Ecto neural progenitor cell (in vitro differentiated cells): ENCODE measurements around the gene NPFFR1.
"Not testable (repeated sequence)": the region's sequence is repeated elsewhere in the genome, so short reads cannot be mapped to it uniquely, and the experiment has no call there.

Source experiments
- DNase-seq: peaks from one replicate; pipeline ENCODE4 v3.0.0-alpha.2; 2018; ENCODE audit warnings: low spot score

The NPFFR1 gene

GRCh38 chr10:70222811-70223447, 60.9 kb downstream of the NPFFR1 start:
- DNase-seq: not testable (repeated sequence)

- no peak for DNase-seq
These were observed 61.4 kb downstream of the NPFFR1 start for GRCh38 chr10:70222340-70222794.

GRCh38 chr10:70221030-70221429, 62.8 kb downstream of the NPFFR1 start:
- no peak for DNase-seq

- DNase-seq: no peak
These were observed 70.9 kb downstream of the NPFFR1 start for GRCh38 chr10:70212879-70213278.

- DNase-seq: no peak
These were observed 71.5 kb downstream of the NPFFR1 start for GRCh38 chr10:70212277-70212676.

GRCh38 chr10:70206762-70207161, 77.0 kb downstream of the NPFFR1 start:
- DNase-seq: no peak

- no peak for DNase-seq
These were observed 82.7 kb downstream of the NPFFR1 start for GRCh38 chr10:70201105-70201504.

GRCh38 chr10:70198696-70199466, 84.9 kb downstream of the NPFFR1 start:
- no peak for DNase-seq
